T-helper 1 cell (primary cell): ENCODE results near the gene ADARB2.

Source experiments
- DNase-seq, 5 donors: peaks; one replicate each; pipeline ENCODE4 v3.0.0-alpha.2; 2012 to 2020

Gene ADARB2

GRCh38 chr10:1564791-1565190 lies 172.5 kb downstream of the ADARB2 start:
- DNase-seq: no peak

DNA sequence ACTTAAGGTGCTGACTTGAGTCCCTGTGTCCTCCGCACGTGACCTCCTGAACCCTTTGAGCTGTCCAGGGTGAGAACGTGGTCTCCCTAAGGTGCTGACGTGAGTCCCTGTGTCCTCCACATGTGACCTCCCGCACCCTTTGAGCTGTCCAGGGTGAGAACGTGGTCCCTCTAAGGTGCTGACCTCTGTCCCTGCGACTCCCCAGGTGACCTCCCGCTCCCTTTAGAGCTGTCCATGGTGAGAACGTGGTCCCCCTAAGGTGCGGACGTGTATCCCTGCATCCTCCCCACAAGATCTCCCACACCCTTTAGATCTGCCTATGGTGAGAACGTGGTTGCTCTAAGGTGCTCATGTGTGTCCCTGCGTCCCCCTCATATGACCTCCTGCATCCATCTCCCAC lies 174.3 kb downstream of the ADARB2 start:
- DNase-seq: no peak

DNA sequence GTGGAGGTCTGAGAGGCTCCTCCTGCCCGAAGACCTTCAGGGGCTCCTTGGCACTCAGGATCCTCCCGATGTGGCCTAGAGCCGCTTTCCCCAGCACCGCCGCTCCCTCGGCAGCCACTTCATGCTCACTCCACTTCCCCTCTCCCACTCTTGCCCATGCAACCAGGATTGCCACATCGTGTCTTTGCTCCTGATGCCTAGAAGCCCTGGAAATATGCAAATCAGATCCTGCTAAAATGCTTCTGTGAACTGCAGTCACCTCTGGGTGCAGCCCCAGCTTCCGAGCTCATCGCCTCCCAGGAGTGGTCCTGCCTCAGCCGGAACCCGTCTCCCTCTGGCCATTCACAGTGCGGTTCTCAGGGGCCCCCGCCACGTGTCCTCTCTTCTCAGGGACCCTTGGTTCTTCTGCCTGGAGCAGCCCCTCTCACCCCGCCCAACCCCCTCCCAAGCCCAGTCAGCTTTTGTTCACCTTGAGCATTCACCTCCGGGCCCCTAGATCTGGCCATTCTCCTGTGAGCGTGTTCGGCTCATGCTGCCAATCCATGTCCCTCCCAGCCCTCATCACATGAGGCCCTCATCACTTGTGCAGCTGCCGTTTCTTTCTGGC lies 175.5 kb downstream of the ADARB2 start:
- DNase-seq: no peak

- no peak for DNase-seq
Observed at GRCh38 chr10:1560535-1561192, 176.7 kb downstream of the ADARB2 start.

DNA sequence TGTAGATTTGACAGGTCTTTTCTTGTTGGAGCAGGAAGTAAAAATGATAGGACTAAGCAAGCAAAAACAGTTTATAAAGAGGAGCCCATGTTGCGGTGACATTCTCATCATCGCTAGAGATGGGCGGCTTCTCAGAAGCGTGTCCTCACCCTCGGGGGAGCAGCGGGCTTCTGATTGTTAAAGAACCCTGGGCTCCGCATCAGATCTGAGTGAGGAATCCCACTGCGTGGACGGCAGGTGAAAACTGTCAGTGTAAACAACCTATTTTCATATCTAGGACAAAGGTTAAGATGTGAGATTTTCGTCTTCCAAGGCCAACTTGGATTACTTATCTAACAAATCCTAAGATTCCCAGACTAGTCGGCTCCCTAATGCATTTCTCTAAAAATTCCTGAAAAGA lies 177.6 kb downstream of the ADARB2 start:
- DNase-seq: no peak

DNA sequence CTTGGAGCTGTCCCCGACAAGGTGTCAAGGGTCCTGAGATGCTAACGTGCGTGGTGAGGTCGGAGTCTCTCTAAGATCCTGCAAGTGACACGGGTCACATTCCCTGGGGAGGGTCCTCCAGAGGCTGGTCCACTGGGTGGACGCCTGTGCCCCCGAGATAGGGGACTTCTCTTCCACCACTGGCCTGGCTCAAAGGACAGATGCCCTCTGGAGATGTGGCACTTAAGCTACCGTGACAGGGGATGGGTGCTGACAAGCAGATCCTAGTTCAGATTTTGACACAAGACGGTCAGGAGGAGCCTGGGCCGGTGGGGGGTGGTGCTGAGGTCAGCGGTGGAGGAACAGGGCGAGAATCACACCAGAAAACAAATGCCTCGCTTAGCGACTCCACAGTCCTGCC lies 178.0 kb downstream of the ADARB2 start:
- no peak for DNase-seq

DNA sequence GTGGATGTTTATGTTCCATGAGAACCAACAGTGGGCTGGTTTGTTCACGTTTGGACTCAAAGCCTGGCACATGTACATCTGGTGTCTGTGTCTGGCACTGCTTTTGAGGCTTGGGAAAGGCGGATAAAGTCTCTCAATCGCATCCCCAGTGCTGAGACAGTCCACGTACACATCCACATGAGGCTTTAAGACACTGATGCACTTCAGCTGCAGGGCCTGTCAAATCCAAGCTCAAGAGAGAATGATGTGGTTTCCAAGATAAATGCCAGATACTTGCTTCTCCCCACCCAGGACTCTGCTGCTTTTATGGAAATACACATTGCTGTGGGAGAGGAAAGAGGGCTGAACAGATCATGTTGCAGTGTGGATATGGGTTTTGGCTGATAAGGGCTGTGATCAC lies 178.4 kb downstream of the ADARB2 start:
- no peak for DNase-seq

- no peak for DNase-seq
Observed at GRCh38 chr10:1557081-1557480, 180.2 kb downstream of the ADARB2 start.

DNA sequence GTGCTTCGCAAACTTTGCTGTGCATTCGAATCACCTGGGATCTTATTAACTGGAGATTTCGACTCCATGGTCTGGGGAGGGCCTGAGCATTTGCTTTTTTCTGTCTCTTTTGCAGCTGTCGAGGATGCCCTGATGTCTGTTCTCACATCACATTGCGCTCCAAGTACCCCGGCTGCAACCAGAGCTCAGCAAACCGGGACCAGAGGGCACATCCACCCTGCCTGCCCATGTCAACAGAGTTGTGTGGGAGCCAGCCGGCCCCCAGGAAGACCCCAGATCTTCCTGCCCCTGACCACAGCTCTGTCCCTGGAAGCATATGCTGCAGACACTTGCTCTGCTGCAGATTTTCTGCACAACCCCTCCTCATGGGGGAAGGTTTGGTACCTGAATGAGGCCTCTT lies 180.8 kb downstream of the ADARB2 start:
- no peak for DNase-seq

DNA sequence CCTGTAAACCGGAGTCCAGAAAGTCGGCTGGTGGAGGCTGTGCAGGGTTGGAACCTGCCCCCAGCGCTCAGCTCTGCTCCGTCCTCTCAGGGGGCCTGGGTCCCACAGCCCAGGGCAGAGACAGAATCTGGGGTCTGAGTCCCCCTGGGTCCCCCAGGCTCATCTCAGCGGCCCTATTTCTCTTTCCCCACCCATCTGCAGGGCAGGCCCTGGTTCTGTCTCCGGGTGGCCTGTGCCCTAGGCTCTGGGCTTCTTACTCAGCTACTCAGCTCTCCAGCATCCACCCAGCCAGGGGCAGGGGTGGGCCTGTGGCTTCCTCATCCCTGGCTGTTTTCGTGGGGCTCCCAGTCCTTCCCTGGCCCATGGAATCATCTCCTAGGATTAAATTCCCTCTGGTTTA lies 183.4 kb downstream of the ADARB2 start:
- no peak for DNase-seq

DNA sequence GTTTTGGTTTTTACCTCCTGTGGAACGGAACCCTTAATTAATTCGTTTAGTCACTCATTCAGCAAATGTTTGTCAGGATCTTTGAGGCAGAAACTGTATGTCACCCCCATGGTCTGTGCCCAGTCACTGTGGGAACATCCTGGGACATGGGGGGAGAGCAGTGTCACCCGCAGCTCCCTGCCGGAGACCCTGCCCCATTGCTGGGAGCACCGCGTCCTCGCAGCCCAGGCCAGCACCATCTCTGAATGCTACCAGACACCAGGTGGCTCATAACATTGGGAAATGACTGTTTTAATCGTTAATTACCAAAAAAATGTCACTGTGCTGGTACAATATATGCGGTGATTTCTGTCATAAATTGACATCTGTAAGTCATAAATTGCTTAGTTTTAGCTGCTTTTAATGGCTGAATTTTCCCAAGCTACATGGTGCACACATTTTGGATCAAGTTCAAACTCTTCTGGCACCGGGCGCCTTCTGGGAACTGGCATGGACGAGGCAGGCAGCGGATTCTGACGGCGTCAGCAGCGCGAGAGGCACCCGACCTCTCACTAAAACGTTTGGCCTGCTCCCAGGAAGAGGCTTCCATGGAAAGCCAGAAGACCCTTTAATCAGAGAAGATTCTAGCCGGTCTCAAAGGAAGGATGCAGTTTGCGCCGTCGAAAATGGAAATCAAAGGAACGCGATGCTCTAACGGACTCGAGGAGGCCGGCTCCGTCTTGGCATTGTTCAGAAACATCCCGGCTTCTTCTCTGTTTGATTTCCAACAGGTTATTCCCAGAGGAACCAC lies 184.2 kb downstream of the ADARB2 start:
- no peak for DNase-seq

DNA sequence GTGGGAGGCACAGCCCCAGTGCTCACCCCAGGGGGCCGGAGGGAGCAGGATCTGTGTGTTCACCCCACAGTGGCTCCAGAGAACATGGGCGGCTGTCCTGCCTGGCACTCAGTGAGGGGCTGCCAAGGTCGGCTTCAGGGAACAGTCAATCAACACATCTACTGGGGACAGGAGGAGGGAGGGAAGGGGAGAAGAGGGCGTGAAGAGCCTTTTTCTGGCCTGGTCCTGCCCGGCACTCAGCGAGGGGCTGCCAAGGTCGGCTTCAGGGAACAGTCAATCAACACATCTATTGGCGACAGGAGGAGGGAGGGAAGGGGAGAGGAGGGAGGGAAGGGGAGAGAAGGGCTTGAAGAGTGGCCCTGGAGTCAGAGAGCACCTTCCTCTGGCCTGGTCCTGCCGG lies 184.9 kb downstream of the ADARB2 start:
- DNase-seq: no peak

DNA sequence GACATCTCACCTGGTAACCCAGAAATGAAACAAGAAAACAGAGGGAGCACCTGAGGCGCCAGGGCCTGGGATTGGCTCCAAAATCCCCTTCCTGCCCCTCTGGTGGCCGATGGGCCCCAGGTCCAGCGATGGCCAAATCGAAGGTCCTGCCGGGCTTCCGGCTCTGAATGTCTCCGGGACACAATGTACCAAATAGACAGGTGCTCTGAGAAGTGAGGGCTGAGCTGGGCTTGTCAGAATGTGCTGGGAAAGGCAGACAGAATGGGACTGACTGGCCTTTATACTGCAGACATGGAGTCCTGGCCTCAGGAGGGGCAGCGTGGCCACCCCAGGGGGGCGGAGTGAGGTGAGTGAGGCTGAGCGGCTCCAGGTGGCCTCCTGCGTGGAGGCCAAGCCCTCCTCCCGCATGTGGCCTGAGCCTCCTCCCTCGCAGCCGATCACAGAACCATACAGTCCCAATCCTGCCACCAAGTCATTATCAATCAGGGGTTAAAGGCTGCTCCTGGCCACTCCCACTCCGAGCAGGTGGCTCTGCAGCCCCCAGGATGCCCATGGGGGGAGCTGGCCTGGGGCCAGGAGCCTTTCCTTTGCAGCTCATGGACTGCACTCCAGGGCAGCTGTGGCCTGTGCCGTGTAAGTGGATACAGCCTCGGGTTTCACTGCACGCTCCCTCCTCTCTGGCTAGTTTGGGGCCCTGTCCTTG lies 185.5 kb downstream of the ADARB2 start:
- DNase-seq: no peak

DNA sequence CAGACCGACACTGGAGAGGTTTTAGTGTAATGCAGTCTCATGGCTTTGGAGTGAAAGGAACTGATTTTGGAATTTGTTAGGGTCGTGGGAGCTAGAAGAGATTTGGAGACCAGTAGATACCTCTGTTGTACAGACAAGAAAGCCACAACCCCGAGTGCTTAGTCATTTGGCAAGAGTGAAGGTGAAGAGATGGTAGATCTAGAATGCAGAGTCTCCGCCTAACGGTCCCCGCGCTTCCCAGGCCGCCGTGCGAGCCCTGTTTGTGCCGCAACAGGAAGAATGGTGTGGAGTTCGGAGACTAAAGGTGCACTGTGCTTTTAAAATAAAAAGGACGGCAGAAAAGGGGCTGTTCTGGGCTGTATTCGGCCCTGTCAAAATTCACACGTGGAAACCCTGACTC lies 186.7 kb downstream of the ADARB2 start:
- no peak for DNase-seq

DNA sequence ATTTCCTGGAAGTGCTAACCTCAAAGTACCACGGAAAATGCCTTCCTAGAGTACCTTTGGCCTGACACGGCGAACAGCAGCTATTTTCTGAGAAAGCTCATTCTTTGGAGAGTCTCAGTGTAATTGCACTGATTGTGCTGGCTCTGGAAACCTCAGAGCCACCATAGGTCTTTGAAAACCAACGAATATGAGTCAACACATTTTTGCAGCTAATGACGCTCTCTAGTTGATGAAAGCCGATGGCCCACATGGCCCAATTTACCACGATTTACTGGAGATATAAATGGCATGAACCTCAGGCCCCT lies 187.1 kb downstream of the ADARB2 start:
- DNase-seq: peak in 1 of 5 donors; percentile 65

DNA sequence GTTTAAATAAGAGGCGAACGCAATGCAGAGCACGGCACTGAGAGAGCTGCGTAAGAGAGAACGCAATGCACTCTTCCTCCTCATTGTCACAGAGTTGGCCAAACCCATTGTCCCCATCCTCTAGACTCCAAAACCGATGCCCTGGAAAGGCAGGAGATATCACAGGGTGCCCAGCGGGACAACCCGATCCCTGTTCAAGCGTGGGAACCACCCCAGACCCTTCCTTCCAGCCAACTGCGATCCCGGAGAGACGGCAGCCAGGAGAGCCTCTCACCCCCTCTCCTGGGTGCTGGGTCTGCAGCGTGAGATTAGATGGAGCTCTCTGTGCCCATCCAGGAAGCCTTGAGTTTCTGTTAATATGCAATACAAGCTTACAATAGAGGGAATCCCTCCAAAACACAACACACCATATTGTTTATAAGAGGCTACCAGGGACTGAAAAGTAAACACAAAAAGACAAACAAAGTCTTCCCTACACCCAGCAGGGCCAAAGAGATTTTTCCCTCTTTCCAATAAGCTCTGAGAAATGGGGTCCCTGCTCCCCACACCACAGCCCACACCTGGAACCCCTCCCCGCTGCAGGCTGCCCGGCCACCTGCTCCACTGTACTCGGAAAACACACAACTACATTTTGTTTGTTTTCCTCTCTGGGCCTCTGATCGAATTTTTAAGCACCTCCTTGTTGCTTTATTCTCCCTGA lies 187.6 kb downstream of the ADARB2 start:
- DNase-seq: no peak

DNA sequence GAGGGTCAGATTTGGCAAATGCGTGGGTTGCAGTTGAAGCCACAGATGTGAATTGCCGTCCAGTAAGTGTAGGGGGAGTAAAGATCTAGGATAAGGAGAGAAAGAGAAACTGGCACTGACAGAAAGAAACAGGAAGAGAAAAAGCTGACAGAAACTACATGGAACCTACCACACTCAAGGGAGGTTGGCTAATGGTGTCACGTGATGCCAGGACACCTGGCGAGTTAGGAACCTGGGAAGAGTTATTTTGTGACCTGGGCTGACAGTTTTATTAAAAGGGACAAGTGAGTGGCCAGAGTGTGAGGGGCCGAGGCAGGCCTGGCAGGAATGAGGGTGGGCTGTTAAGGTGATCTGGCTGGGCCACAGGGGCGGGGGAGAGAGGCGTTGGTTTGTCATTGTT lies 188.7 kb downstream of the ADARB2 start:
- DNase-seq: no peak

- DNase-seq: no peak
Observed at GRCh38 chr10:1548146-1548545, 189.2 kb downstream of the ADARB2 start.

DNA sequence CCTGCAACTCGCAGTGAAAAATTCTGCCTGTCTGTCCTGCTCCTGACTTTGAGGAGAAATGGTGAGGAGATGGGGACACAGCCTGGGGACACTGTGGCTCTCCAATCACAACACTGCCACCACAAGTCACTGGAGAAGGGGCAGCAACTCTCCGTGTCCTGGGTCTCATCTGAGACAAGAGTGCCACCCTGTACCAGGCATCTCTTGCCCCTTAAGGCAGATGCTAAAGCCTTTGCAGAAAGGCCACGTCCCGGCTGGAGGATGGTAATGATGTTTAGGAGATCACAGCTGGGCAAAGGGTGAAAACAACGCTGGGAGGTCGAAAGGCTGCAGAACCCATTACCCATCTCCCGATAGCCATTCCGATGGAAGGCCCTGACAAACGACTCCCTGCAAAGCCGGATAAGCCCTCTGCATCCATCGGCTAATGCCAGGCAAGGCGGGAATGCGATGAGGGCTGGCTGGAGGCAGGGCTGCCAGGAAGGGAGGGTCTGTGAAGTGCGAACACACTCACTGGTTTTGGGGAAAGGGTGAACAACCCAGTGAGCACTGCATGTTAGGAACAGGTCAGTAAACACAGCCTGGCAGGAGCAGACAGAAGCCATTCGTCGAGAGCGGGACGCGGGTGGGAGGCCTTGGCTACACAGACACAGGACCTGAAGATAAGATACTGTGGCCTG lies 190.8 kb downstream of the ADARB2 start:
- DNase-seq: no peak

- DNase-seq: no peak
Observed at GRCh38 chr10:1545524-1545923, 191.8 kb downstream of the ADARB2 start.

DNA sequence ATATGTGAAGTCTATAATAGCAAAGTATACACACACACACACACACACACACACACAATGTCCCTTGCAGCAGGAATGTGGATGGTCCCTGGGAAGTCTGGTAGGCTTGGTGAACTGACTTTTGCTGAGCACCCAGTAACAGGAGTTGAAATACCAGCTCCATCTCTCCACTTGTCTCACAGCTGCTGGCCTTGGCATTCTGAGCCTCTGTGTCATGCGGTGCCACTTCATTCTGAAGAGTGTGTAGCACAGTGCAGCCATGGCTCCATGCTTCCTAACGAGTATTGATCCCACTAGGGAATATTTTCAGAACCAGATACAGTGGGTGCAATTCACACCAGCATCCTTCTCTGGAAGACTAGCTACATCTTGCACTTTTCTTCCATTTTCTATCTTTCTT lies 192.4 kb downstream of the ADARB2 start:
- no peak for DNase-seq

DNA sequence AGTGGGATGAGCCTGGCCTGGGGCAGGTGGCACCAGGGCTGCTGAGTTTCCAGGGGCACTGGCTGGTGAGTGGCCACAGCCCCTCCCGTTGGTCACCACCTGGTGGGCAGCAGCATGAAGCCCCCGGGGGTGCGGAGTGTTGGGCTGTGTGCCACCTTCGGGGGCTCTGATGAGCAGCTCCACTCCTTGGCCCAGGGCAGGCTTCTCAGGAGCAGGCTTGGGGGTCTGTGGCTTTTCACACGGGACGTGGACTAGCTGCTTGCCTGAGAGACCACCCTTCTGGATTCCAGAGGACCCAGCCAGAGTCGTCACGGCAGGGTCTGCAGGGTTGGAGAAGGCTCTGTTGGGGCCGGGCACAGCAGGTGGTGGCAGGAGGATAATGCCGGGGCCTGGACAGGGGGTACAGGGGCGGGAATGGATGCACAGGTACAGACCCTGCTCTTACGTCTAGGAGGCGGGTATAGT lies 193.1 kb downstream of the ADARB2 start:
- no peak for DNase-seq
